Stimulated activated CD4-positive, alpha-beta T cell treated with anti-CD3 and anti-CD28 coated beads, Interleukin-1b, Interleukin-23, amount 100 ng/mL, for 48 hours (primary cell): ENCODE measurements around the gene PDS5B.

Experiments used
- DNase-seq: peaks from one replicate; pipeline ENCODE4 v3.0.0-alpha.2; 2020

The PDS5B gene

GRCh38 chr13:32592082-32592481, 5.8 kb downstream of the PDS5B start:
- no peak for DNase-seq

- no peak for DNase-seq
Measured at GRCh38 chr13:32594157-32594738, 8.0 kb downstream of the PDS5B start.

GRCh38 chr13:32595306-32595705, 9.1 kb downstream of the PDS5B start:
- DNase-seq: no peak

DNA sequence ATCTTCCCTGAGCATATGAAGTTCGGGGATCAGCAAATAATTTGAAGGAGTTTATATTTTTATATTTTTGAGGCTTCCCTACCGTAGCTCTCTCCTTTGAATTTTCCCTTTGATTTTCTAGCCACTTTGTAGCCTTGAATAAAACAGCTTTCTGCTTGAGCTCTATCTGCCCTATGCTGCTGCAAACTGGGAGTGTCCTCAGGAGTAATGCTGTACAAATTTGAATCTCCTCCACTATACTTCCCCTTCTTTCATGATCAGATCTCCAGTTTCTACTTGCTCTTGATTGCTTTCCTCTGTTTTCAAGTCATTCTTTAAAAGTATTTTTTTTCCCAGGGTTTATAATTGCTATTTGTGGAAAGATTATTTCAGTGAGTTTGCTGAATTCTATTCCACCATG, 14.6 kb downstream of the PDS5B start:
- DNase-seq: no peak

GRCh38 chr13:32609428-32609827, 23.2 kb downstream of the PDS5B start:
- DNase-seq: no peak

- DNase-seq: no peak
Measured at GRCh38 chr13:32610538-32610937, 24.3 kb downstream of the PDS5B start.

GRCh38 chr13:32610977-32611376, 24.7 kb downstream of the PDS5B start:
- DNase-seq: no peak

GRCh38 chr13:32616883-32617511, 30.7 kb downstream of the PDS5B start:
- no peak for DNase-seq

GRCh38 chr13:32622827-32623226, 36.6 kb downstream of the PDS5B start:
- DNase-seq: peak; percentile 41

DNA sequence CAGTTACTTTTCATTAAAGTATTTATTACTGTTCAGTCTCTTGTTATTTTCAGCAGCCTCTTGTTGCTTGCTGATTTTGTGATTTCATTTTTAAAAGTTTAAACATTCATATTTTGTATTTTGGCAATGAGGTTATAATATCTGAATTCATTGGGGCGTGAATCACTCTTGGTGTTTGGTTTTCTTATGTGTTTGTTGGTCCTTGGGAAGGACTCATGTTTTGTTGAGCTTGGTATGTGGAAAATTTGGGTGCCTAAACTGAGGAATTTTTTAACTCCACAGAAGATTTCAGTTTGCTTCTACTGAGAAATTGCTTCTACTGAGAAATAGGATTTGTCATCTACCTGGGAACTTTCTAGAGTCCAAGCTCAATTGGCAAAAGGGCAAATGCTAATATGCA, 38.2 kb downstream of the PDS5B start:
- DNase-seq: no peak

DNA sequence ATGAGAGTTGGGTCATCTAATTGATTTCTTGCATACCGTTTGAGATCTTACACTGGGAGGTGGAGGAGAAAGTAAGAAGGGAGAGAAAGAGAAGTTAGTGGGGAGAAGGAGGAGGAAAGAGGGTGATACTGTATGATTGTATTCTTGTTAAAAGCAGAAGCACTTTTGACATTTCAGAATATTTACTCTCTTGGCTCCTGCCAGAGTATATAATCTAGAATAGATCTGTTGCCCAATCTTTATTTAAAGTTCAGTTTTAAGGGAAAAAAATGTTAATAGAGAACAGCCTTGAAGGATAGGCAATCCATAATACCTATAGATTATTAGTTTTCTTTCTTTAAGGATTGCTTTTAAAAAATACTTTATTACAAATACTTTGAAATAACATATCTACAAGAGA, 41.5 kb downstream of the PDS5B start:
- DNase-seq: no peak

- DNase-seq: no peak
Measured at GRCh38 chr13:32629313-32629712, 43.1 kb downstream of the PDS5B start.

GRCh38 chr13:32629866-32630265, 43.6 kb downstream of the PDS5B start:
- no peak for DNase-seq

GRCh38 chr13:32632343-32632909, 46.2 kb downstream of the PDS5B start:
- no peak for DNase-seq

GRCh38 chr13:32636711-32637110, 50.5 kb downstream of the PDS5B start:
- DNase-seq: no peak

- no peak for DNase-seq
Measured at GRCh38 chr13:32638739-32639138, 52.5 kb downstream of the PDS5B start.

- peak; percentile 25 for DNase-seq
Measured at GRCh38 chr13:32639502-32640105, 53.4 kb downstream of the PDS5B start.

GRCh38 chr13:32642316-32642715, 56.1 kb downstream of the PDS5B start:
- no peak for DNase-seq

GRCh38 chr13:32642858-32643257, 56.6 kb downstream of the PDS5B start:
- no peak for DNase-seq

DNA sequence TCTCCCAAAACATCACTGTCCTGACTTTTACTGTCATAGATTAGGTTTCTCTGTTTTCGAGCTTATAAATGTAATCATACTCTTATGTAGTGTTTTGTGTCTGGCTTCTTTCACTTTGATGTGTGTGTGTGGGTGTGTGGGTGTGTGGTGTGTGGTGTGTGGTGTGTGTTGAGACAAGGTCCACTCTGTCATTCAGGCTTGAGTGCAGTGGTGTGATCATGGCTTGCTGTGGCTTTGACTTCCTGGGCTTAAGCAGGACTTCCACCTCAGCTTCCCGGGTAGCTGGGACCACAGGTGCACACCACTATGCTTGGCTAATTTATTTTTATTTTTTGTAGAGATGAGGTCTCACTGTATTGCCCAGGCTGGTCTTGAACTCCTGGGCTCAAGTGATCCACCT, 59.6 kb downstream of the PDS5B start:
- DNase-seq: peak; percentile 46

- DNase-seq: no peak
Measured at GRCh38 chr13:32647926-32648325, 61.7 kb downstream of the PDS5B start.

- peak; percentile 73 for DNase-seq
Measured at GRCh38 chr13:32650705-32651311, 64.6 kb downstream of the PDS5B start.

- no peak for DNase-seq
Measured at GRCh38 chr13:32657309-32657708, 71.1 kb downstream of the PDS5B start.

DNA sequence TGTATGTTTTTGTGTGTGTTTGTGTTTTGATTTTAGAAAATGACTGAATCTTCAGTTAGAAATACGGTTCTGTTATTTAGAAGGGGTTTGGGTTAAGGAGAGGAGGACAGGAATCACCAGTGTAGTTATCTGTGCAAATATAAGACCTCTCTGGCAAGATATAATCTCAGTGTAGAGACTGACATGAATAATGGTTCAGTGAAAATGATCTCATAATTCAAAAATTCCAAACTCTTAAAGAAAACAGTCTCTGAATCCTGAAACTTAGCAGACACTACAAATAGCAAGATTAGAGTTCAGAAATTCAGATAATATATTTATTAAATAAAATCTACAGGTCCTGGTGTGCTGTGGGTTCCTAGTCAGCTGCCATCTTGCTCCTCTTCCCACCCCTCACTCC, 73.5 kb downstream of the PDS5B start:
- DNase-seq: no peak
